ENCODE results near the gene HOXC5.
A peak's percentile ranks its signal among the peaks of the same experiment; 100 is the strongest.

The HOXC5 gene

DNA sequence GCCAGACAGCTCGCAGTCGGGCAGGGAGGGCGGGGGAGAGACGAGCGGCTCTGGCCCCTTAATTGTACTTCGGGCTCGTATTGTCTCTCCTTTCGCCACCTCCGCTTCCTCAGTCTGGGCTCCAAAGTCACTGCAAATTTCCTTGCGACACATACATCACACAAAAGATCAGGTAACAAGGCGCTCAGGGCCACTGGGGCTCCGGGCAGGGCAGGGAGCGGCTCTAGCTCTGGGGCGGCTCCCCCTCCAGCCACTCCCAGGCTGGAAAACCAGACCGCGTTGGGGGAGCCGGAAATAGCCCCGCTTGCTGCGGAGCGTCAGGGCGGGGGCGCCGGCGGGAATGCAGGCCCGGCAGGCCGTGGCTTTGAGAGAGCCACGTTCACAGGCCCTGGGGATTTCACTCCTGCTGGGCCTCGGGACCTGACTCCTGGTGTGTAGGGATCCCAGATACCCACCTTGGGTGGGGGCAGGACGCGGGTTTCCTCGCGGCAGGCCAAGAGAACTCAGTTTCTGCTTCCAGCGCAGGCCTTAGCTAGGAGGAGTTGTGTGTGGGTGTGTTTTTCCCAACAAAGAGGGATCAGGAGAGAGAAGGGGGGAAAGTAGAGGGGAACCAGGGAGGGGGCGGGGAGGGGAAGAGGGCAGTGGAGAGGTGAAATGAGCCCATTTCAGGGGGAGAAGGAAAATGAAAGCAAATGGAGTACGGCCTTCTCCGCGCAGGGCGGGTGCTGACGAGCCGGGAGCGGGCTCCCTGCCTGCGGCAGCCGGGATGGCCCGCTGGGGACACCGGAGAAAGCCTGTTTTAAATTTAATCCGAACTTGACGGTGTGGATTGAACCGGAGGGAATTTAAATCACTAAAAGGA is 37.2 kb upstream of the HOXC5 start:
- no peak for DNase-seq (ENCODE audit: low read depth)

- no peak for DNase-seq (ENCODE audit: low read depth)
Observed at GRCh38 chr12:53996240-53997203, 36.3 kb upstream of the HOXC5 start.

- no peak for DNase-seq (ENCODE audit: low read depth)
Observed at GRCh38 chr12:53997204-53998109, 35.4 kb upstream of the HOXC5 start.

GRCh38 chr12:53998110-53998899 is 34.5 kb upstream of the HOXC5 start:
- DNase-seq (ENCODE audit: low read depth): no peak

DNA sequence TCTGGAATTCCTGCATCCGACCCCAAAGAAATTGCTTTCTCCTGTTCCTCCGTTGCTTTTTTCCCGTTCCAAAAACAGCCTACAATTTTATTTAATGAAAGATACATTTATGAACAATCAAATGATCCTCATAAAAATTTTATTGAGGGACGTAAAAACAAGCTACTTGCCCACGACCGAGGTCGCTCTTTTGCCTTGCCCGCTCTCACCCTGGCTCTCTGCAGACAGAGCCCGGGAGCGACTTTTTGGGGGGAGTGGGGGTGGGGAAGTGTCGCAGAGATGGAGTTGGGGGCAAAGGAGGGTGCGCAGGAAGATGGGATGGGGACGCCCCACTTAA is 34.0 kb upstream of the HOXC5 start:
- no peak for DNase-seq (ENCODE audit: low read depth)

DNA sequence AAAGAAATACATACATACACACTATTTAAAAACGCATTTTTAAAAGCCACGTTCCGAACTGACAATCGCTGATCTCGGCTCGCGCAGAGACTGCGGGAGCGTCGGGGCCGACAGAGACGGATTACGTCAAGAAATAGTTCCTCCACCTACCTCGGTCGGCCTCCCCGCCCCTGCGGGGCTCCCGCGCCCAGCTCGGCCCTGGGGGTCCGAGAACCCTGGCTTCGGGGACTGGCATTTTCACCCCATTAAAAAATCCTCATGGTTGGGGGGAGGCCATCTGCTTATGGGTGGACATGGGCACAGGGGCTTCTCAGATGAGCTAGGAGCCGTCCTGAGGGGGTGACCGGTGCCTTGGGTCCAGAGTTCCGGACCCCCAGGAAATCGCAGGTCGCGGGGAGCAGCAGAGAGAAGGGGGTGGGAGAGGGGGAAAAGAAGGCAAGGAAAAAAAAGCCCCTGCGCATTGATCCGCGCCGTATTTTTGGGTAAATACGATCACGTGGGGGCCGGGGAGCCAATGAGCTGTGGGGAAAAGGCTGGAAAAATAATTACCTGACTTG is 33.2 kb upstream of the HOXC5 start:
- DNase-seq (ENCODE audit: low read depth): peak; percentile 91

DNA sequence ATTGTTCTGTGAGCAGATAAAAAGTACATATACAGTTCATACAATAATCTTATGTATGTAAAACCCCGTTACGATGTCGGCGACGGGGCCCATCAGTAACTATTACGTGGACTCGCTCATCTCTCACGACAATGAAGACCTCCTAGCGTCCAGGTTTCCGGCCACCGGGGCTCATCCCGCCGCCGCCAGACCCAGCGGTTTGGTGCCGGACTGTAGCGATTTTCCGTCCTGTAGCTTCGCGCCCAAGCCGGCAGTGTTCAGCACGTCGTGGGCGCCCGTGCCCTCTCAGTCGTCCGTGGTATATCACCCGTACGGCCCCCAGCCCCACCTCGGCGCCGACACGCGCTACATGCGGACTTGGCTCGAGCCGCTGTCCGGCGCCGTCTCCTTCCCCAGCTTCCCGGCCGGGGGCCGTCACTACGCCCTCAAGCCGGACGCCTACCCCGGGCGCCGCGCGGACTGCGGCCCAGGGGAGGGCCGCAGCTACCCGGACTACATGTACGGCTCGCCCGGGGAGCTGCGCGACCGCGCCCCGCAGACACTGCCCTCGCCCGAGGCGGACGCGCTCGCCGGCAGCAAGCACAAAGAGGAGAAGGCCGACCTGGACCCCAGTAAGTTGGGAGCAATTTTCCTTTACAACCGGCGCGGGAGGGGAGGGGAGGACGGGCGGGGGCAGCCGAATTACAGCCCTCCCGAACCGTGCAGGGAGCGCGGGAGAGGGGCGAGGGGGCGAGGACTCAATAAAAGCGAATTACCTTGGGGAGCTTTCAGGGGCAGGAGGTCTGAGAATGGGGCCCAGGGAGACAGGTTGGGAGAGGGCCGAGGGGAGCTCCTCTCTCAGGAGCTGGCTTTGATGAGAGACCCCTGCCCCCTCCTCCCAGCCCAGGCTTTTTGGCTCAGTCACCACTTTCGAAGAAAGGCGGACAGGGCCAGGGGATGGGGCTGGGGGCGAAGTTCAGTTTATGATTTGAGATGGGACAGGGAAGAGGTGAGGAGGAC is 32.4 kb upstream of the HOXC5 start, which contains the start of gene HOXC9:
Gene HOXC9, plus strand, starts transcription at position 46 of the 999 bp plus-strand sequence. Its CDS starts 28 bp downstream, at position 74.
- peak; percentile 67 for DNase-seq (ENCODE audit: low read depth)

- DNase-seq (ENCODE audit: low read depth): no peak
Observed at GRCh38 chr12:54001283-54002187, 31.3 kb upstream of the HOXC5 start.

DNA sequence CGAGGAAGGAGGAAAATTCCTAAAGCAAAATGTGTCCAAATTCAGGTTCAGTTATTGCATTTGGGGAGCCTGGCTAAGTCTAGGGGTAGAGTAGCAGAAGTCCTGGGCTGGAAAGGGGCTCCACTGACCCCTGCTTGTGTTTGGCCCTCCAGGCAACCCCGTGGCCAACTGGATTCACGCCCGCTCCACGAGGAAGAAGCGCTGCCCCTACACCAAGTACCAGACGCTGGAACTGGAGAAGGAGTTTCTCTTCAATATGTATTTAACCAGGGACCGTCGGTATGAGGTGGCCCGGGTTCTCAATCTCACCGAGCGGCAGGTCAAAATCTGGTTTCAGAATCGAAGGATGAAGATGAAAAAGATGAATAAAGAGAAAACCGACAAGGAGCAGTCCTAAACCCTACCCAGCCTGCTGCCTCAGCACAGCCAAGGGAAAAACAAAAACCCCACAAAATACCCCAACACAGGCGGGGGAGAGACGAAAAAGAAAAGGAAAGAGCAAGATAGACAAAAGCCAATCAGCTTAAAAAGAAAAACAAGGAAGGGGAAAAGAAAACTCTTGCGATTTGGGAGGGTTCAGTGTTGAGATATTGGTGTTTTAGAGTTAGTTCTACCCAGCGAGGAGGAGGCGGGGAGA is 30.5 kb upstream of the HOXC5 start:
- DNase-seq (ENCODE audit: low read depth): no peak

DNA sequence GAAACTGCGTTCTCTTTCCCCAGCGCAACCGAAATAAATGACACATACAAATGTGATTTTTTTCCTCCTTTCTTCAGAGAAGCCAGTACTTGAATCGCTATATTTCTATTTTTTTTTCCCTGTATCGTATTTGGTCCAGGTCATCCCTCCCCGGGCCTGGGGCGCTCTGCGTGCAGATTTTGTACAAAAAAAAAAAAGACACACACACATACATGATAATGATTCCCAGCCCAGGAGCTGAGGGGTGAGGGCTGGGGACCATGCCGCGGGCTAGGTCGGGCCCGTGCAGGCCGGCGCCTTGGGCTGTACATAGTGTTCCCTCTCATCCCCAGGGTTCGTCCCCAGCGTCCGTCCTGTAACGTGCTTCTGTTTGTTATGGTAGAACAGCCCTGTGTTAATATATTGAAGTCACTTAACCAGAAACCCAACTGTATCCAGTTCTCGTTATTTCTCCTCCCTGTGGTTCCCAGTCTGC is 29.9 kb upstream of the HOXC5 start:
- no peak for DNase-seq (ENCODE audit: low read depth)

DNA sequence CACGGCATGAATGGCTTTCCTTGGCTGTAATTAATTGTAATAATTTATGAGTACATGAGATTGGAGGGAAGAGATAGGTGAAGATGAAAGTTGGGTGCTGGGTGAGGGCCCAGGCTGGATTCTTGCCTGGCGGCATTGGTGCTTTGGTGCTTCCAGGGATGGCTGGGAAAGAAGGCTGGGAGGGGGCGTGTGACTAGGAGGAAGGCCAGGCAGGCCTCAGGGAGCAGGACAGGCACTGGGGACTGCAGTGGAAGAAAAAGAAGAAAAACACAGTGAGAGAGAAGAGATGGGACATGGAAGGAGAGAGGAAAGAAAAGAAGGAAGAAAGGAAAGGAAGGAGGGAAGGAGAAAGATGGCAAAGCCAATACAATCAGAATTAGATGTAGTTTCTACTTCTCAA is 29.2 kb upstream of the HOXC5 start:
- no peak for DNase-seq (ENCODE audit: low read depth)

- peak; percentile 51 for DNase-seq (ENCODE audit: low read depth)
Observed at GRCh38 chr12:54004063-54004840, 28.6 kb upstream of the HOXC5 start.

GRCh38 chr12:54004841-54005530 is 27.9 kb upstream of the HOXC5 start:
- DNase-seq (ENCODE audit: low read depth): no peak

GRCh38 chr12:54005531-54005852 is 27.4 kb upstream of the HOXC5 start:
- DNase-seq (ENCODE audit: low read depth): no peak

DNA sequence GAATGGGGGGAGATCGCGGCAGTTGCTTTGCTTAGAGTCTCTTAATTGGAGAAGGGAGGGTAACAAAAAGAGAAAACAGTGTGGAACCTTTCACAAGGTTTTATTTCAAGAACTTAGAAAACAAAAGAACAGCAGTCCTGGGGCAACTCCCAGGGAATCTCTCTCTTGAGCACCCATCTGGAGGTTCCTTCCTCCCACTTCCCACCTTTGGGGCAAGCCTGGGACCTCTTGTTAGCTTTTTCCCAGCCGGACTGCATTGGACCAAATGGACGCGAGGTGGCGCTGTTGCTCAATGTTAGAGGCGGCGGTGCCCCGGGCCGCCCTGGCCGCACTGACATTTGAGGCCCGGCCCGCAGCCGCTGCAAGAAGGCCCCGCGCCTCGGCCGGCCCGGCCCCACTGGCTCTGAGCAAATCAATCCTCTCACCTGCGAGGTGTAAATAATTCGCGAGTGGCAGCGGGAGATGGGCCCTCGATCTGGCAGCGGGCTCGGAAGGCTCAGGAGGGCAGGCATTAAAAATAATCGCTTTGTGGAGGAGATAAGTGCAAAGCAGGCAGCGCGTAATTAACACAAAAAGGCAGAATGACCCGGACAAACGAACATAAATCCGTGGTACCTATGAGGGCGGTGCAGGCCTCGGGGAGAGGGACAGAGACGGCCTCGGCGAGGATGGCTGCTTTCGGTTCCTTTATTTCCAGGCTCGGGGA is 26.8 kb upstream of the HOXC5 start:
- DNase-seq (ENCODE audit: low read depth): peak; percentile 85

Data from ELR (cell line).